H9 (cell line): ENCODE measurements around the gene ALB. TPM values are rescaled to one million over a fixed set of nuclear protein-coding genes. Genes with fewer than 3 reads are reported as not detected.

Source experiments
- DNase-seq: peaks from one replicate; pipeline ENCODE4 v3.0.0-alpha.2; 2017
- H2AFZ ChIP-seq: one replicate; pipeline ENCODE4 v1.6.1; 2013; ENCODE audit warnings: mild to moderate bottlenecking, low read length, control low read depth, moderate library complexity
- H2AK5ac ChIP-seq: 2 replicates; pipeline ENCODE4 v1.6.1; 2013; ENCODE audit warnings: low read length, control low read depth, mixed read lengths; ENCODE audit not compliant: insufficient read length
- H2BK120ac ChIP-seq: one replicate; pipeline ENCODE4 v1.6.1; 2013; ENCODE audit warnings: low read depth, mild to moderate bottlenecking, low read length, control low read depth, inconsistent platforms; ENCODE audit not compliant: poor library complexity, severe bottlenecking
- H2BK12ac ChIP-seq: 2 replicates; pipeline ENCODE4 v1.6.1; 2013; ENCODE audit warnings: low read length, control low read depth, mixed read lengths, low read depth; ENCODE audit not compliant: insufficient read length
- H2BK15ac ChIP-seq: 2 replicates; pipeline ENCODE4 v1.6.1; 2013; ENCODE audit warnings: low read depth, low read length, control low read depth
- H2BK20ac ChIP-seq: one replicate; pipeline ENCODE4 v1.6.1; 2013; ENCODE audit warnings: low read depth, mild to moderate bottlenecking, low read length, control low read depth, inconsistent platforms; ENCODE audit not compliant: poor library complexity, severe bottlenecking
- H2BK5ac ChIP-seq: 2 replicates; pipeline ENCODE4 v1.6.1; 2013; ENCODE audit warnings: low read length, control low read depth, mixed read lengths; ENCODE audit not compliant: insufficient read length
- H3K14ac ChIP-seq: 2 replicates; pipeline ENCODE4 v1.6.1; 2013; ENCODE audit warnings: low read length, control low read depth; ENCODE audit not compliant: insufficient read depth
- H3K18ac ChIP-seq: 2 replicates; pipeline ENCODE4 v1.6.1; 2013; ENCODE audit warnings: low read depth, mild to moderate bottlenecking, mixed read lengths, low read length, control low read depth; ENCODE audit not compliant: insufficient read length
- H3K23ac ChIP-seq: 2 replicates; pipeline ENCODE4 v1.6.1; 2013; ENCODE audit warnings: low read length, control low read depth, mixed read lengths, low read depth; ENCODE audit not compliant: insufficient read length
- H3K23me2 ChIP-seq: 2 replicates; pipeline ENCODE4 v1.6.1; 2013; ENCODE audit warnings: low read depth, mild to moderate bottlenecking, mixed read lengths, low read length, control low read depth; ENCODE audit not compliant: insufficient read length, poor library complexity, severe bottlenecking
- H3K27ac ChIP-seq: 2 replicates; pipeline ENCODE4 v1.5.1; 2013; ENCODE audit warnings: low read length, control low read depth, mixed read lengths, low read depth; ENCODE audit not compliant: insufficient read length
- H3K27me3 ChIP-seq: 2 replicates; pipeline ENCODE4 v1.6.1; 2013; ENCODE audit warnings: low read length, control low read depth, inconsistent platforms; ENCODE audit not compliant: insufficient read depth
- H3K4ac ChIP-seq: 2 replicates; pipeline ENCODE4 v1.6.1; 2013; ENCODE audit warnings: low read depth, mild to moderate bottlenecking, control low read depth, inconsistent platforms, low read length, moderate library complexity
- H3K4me1 ChIP-seq: 2 replicates; pipeline ENCODE4 v1.6.1; 2013; ENCODE audit warnings: low read length, control low read depth, inconsistent platforms; ENCODE audit not compliant: insufficient read depth
- H3K4me2 ChIP-seq: 2 replicates; pipeline ENCODE4 v1.6.1; 2013; ENCODE audit warnings: low read length, control low read depth, mixed read lengths; ENCODE audit not compliant: insufficient read length, insufficient read depth
- H3K56ac ChIP-seq: 2 replicates; pipeline ENCODE4 v1.6.1; 2013; ENCODE audit warnings: low read depth, mild to moderate bottlenecking, mixed read lengths, low read length, control low read depth; ENCODE audit not compliant: insufficient read length
- H3K79me1 ChIP-seq: 2 replicates; pipeline ENCODE4 v1.6.1; 2013; ENCODE audit warnings: low read depth, mild to moderate bottlenecking, moderate library complexity, low read length, control low read depth, inconsistent platforms; ENCODE audit not compliant: insufficient read depth, poor library complexity, severe bottlenecking
- H3K79me2 ChIP-seq: 2 replicates; pipeline ENCODE4 v1.6.1; 2013; ENCODE audit warnings: low read length, control low read depth, inconsistent platforms; ENCODE audit not compliant: insufficient read depth
- H3K9ac ChIP-seq: 2 replicates; pipeline ENCODE4 v1.6.1; 2013; ENCODE audit warnings: low read length, control low read depth, mixed read lengths; ENCODE audit not compliant: insufficient read length; ENCODE audit errors: extremely low read depth
- H3K9me3 ChIP-seq: one replicate; pipeline ENCODE4 v1.6.1; 2013; ENCODE audit warnings: low read depth, low read length, inconsistent platforms; ENCODE audit not compliant: control insufficient read depth
- H3T11ph ChIP-seq: one replicate; pipeline ENCODE4 v1.6.1; 2013; ENCODE audit warnings: mild to moderate bottlenecking, low read length, control low read depth, inconsistent platforms
- H4K20me1 ChIP-seq: one replicate; pipeline ENCODE4 v1.6.1; 2013; ENCODE audit not compliant: control insufficient read depth, insufficient read length, insufficient read depth
- H4K5ac ChIP-seq: 2 replicates; pipeline ENCODE4 v1.6.1; 2013; ENCODE audit warnings: low read depth, mild to moderate bottlenecking, mixed read lengths, low read length, control low read depth; ENCODE audit not compliant: insufficient read length
- H4K8ac ChIP-seq: replicated peaks from 2 replicates; pipeline ENCODE4 v1.6.1; 2013; ENCODE audit warnings: low read length, control low read depth, mixed read lengths, low read depth; ENCODE audit not compliant: insufficient read length
- H4K91ac ChIP-seq: 2 replicates; pipeline ENCODE4 v1.6.1; 2013; ENCODE audit warnings: low read depth, mild to moderate bottlenecking, moderate library complexity, mixed read lengths, low read length, control low read depth; ENCODE audit not compliant: insufficient read length
- H3K27ac Mint-ChIP-seq, 3 experiments: 2 replicates in 2 of 3; 3 replicates in 1 of 3; pipeline ENCODE4 v1.8.0; 2020 to 2021; ENCODE audit warnings: mixed read lengths in 3 of 3, mild to moderate bottlenecking in 1 of 3, moderate library complexity in 1 of 3
- H3K27me3 Mint-ChIP-seq: 2 replicates; pipeline ENCODE4 v1.8.0; 2021; ENCODE audit warnings: low read depth, mild to moderate bottlenecking, moderate library complexity, mixed read lengths
- H3K36me3 Mint-ChIP-seq, 3 experiments: 2 replicates in 2 of 3; 3 replicates in 1 of 3; pipeline ENCODE4 v1.8.0; 2020 to 2021; ENCODE audit warnings: low read depth in 3 of 3, mixed read lengths in 3 of 3; ENCODE audit not compliant: insufficient read depth in 1 of 3
- H3K4me1 Mint-ChIP-seq, 2 experiments: 2 replicates each; pipeline ENCODE4 v1.8.0; 2020; ENCODE audit warnings: mixed read lengths in 2 of 2
- H3K4me3 Mint-ChIP-seq, 2 experiments: 2 replicates in 1 of 2; 3 replicates in 1 of 2; pipeline ENCODE4 v1.8.0; 2020 to 2021; ENCODE audit warnings: mild to moderate bottlenecking in 2 of 2, mixed read lengths in 2 of 2, moderate library complexity in 1 of 2
- H3K9me3 Mint-ChIP-seq, 2 experiments: 2 replicates in 1 of 2; 3 replicates in 1 of 2; pipeline ENCODE4 v1.8.0; 2020; ENCODE audit warnings: mild to moderate bottlenecking in 2 of 2, mixed read lengths in 2 of 2, moderate library complexity in 1 of 2
- WGBS: extraction: QIAGEN DNeasy Blood & Tissue Kit; methylation state at CpG from one replicate; pipeline ENCODE4 v1.1.7; 2013; ENCODE audit warnings: missing lambda C conversion rate, low lambda C conversion rate, mixed read lengths; ENCODE audit not compliant: insufficient read length; ENCODE audit errors: extremely low coverage; 5-methylcytosine and 5-hydroxymethylcytosine counted together
- total RNA-seq: library from RNA; stranded (reverse); gene quantifications from 2 replicates; pipeline ENCODE4 v1.2.1, GENCODE V29; 2021
- TF ChIP-seq, protein P1 (sequence below): fragments of 200-600 bp; sonication (generic); conservative IDR thresholded peaks from 3 replicates; pipeline ENCODE4 v1.8.0; 2021; ENCODE audit warnings: antibody characterized with exemption, mild to moderate bottlenecking

The ALB gene
- total RNA-seq, 1 experiment from 2014 or later = not detected

DNA sequence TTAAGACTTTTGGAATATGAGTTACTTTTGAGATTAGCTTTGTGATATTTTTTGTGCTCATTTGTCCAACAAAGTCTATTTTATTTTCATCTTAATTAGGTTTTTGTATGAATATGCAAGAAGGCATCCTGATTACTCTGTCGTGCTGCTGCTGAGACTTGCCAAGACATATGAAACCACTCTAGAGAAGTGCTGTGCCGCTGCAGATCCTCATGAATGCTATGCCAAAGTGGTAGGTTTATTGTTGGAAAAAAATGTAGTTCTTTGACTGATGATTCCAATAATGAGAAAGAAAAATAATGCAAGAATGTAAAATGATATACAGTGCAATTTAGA, 10.8 kb downstream of the ALB start:
- no CpG with 5 or more reads among the region's 2 CpGs for WGBS
- H2AK5ac ChIP-seq = no peak overlapping the region
- no peaks in the 10 kb centered on the region for H3K79me2 ChIP-seq
- no peaks in the 10 kb centered on the region for H3K79me1 ChIP-seq
- no peak overlapping the region for H2BK20ac ChIP-seq
- H3K27ac Mint-ChIP-seq = no peak overlapping the region
- no peak overlapping the region for H2BK15ac ChIP-seq
- no peak overlapping the region for H3K9ac ChIP-seq
- no peak overlapping the region for H3K18ac ChIP-seq
- TF ChIP-seq, protein P1, sequence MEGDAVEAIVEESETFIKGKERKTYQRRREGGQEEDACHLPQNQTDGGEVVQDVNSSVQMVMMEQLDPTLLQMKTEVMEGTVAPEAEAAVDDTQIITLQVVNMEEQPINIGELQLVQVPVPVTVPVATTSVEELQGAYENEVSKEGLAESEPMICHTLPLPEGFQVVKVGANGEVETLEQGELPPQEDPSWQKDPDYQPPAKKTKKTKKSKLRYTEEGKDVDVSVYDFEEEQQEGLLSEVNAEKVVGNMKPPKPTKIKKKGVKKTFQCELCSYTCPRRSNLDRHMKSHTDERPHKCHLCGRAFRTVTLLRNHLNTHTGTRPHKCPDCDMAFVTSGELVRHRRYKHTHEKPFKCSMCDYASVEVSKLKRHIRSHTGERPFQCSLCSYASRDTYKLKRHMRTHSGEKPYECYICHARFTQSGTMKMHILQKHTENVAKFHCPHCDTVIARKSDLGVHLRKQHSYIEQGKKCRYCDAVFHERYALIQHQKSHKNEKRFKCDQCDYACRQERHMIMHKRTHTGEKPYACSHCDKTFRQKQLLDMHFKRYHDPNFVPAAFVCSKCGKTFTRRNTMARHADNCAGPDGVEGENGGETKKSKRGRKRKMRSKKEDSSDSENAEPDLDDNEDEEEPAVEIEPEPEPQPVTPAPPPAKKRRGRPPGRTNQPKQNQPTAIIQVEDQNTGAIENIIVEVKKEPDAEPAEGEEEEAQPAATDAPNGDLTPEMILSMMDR = no peak
- no peak overlapping the region for H3K27ac ChIP-seq
- H2BK5ac ChIP-seq = no peak overlapping the region
- H3K9me3 ChIP-seq = no peaks in the 10 kb centered on the region
- no peak overlapping the region for H2BK120ac ChIP-seq
- no peak overlapping the region for H3K4ac ChIP-seq
- H3K14ac ChIP-seq = no peak overlapping the region
- H3K23ac ChIP-seq = no peak overlapping the region
- no peaks in the 10 kb centered on the region for H3K4me1 ChIP-seq
- no peaks in the 10 kb centered on the region for H4K20me1 ChIP-seq
- H3K36me3 Mint-ChIP-seq = no peaks in the 10 kb centered on the region
- peaks cover 3 to 4% of the 10 kb centered on the region in 2 experiments; a peak in 3 of 4 replicates for H3K4me1 Mint-ChIP-seq
- H3K4me2 ChIP-seq = no peak overlapping the region
- H2BK12ac ChIP-seq = no peak overlapping the region
- H4K91ac ChIP-seq = no peak overlapping the region
- no peak overlapping the region for H3K4me3 Mint-ChIP-seq
- no peak overlapping the region for H4K8ac ChIP-seq
- no peak overlapping the region for H3K56ac ChIP-seq
- no peaks in the 10 kb centered on the region for H3K27me3 Mint-ChIP-seq
- DNase-seq = no peak
- no peak overlapping the region for H3T11ph ChIP-seq
- no peaks in the 10 kb centered on the region for H3K27me3 ChIP-seq
- H3K9me3 Mint-ChIP-seq = no peaks in the 10 kb centered on the region
- no peak overlapping the region for H4K5ac ChIP-seq
- no peak overlapping the region for H2AFZ ChIP-seq
- H3K23me2 ChIP-seq = no peaks in the 10 kb centered on the region
